Liver (tissue), 9 donors: ENCODE measurements around the gene FAM43B. TPM values are rescaled to one million over a fixed set of nuclear protein-coding genes. Genes with fewer than 3 reads are reported as not detected.

Experiments
- DNase-seq: peaks from one replicate; pipeline ENCODE4 v3.0.0-alpha.2; 2017; ENCODE audit warnings: low spot score
- H3K27ac ChIP-seq, 2 donors: one replicate each; pipeline ENCODE4 v1.7.0; 2013; ENCODE audit warnings: inconsistent platforms in 2 of 2, low read length in 2 of 2, control low read depth in 1 of 2, low read depth in 1 of 2, mild to moderate bottlenecking in 1 of 2
- H3K27me3 ChIP-seq, 4 donors: one replicate each; pipeline versions ENCODE4 v1.6.1 to v1.7.0; 2013; ENCODE audit warnings: low read length in 3 of 4, inconsistent platforms in 1 of 4, mild to moderate bottlenecking in 1 of 4, moderate library complexity in 1 of 4; ENCODE audit not compliant: control insufficient read depth in 4 of 4, insufficient read depth in 4 of 4
- H3K36me3 ChIP-seq, 4 donors: one replicate each; pipeline versions ENCODE4 v1.6.1 to v1.7.0; 2013; ENCODE audit warnings: low read length in 3 of 4, mild to moderate bottlenecking in 3 of 4, low read depth in 1 of 4, moderate library complexity in 1 of 4; ENCODE audit not compliant: control insufficient read depth in 4 of 4, insufficient read depth in 3 of 4
- H3K4me1 ChIP-seq, 4 donors: one replicate each; pipeline versions ENCODE4 v1.6.1 to v1.7.0; 2013; ENCODE audit warnings: low read length in 3 of 4, mild to moderate bottlenecking in 3 of 4, moderate library complexity in 1 of 4; ENCODE audit not compliant: control insufficient read depth in 4 of 4, insufficient read depth in 4 of 4
- H3K4me3 ChIP-seq, 3 donors: one replicate each; pipeline versions ENCODE4 v1.6.1 to v1.7.0; 2013; ENCODE audit warnings: low read length in 3 of 3, control low read depth in 1 of 3, low read depth in 1 of 3, mild to moderate bottlenecking in 1 of 3
- H3K9ac ChIP-seq, 2 donors: one replicate each; pipeline ENCODE4 v1.7.0; 2013; ENCODE audit warnings: low read length in 2 of 2, mild to moderate bottlenecking in 2 of 2, moderate library complexity in 2 of 2, control low read depth in 1 of 2, low read depth in 1 of 2
- H3K9me3 ChIP-seq, 4 donors: one replicate each; pipeline versions ENCODE4 v1.6.1 to v1.7.0; 2013; ENCODE audit warnings: low read length in 3 of 4; ENCODE audit not compliant: control insufficient read depth in 4 of 4
- ATF3 ChIP-seq: IDR thresholded peaks from 2 replicates; pipeline ENCODE4 v1.6.1; 2016; ENCODE audit warnings: antibody characterized with exemption
- FOXA1 ChIP-seq: IDR thresholded peaks from 2 replicates; pipeline ENCODE4 v1.6.1; 2016; ENCODE audit warnings: antibody characterized with exemption
- FOXA2 ChIP-seq: IDR thresholded peaks from 2 replicates; pipeline ENCODE4 v1.6.1; 2016; ENCODE audit warnings: antibody characterized with exemption
- GABPA ChIP-seq, 2 donors: IDR thresholded peaks in 1 of 2; conservative IDR thresholded peaks in 1 of 2; 2 replicates each; pipeline ENCODE4 v1.6.1; 2016; ENCODE audit warnings: antibody characterized with exemption in 2 of 2, mild to moderate bottlenecking in 1 of 2, moderate library complexity in 1 of 2
- JUND ChIP-seq, 2 donors: IDR thresholded peaks; 2 replicates each; pipeline ENCODE4 v1.6.1; 2016; ENCODE audit warnings: antibody characterized with exemption in 2 of 2
- RAD21 ChIP-seq, 2 donors: IDR thresholded peaks; 2 replicates each; pipeline ENCODE4 v1.6.1; 2016; ENCODE audit warnings: antibody characterized with exemption in 2 of 2, mild to moderate bottlenecking in 2 of 2
- SP1 ChIP-seq: IDR thresholded peaks from 2 replicates; pipeline ENCODE4 v1.6.1; 2018; ENCODE audit warnings: antibody characterized with exemption, mild to moderate bottlenecking
- TAF1 ChIP-seq: conservative IDR thresholded peaks from 2 replicates; pipeline ENCODE4 v1.6.1; 2016; ENCODE audit warnings: antibody characterized with exemption, mild to moderate bottlenecking
- YY1 ChIP-seq: IDR thresholded peaks from 2 replicates; pipeline ENCODE4 v1.6.1; 2016; ENCODE audit warnings: antibody characterized with exemption, mild to moderate bottlenecking
- ZBTB33 ChIP-seq: IDR thresholded peaks from 2 replicates; pipeline ENCODE4 v1.6.1; 2016; ENCODE audit warnings: antibody characterized with exemption
- WGBS: extraction: QIAGEN DNeasy Blood & Tissue Kit; methylation state at CpG from one replicate; pipeline ENCODE4 v1.1.7; 2013; 5-methylcytosine and 5-hydroxymethylcytosine counted together
- polyA plus RNA-seq, 2 donors: library from polyadenylated mRNA; stranded (reverse) in 1 of 2; unstranded in 1 of 2; fragments of 200-250 nt in 1 of 2; fragments of >200 nt in 1 of 2; fragmentation: Nextera tagmentation in 1 of 2; extraction: Ambion mirVana in 1 of 2; gene quantifications; one replicate each; pipeline versions ENCODE4 v1.2.1 to v1.2.3, GENCODE V29; 2013 to 2015
- total RNA-seq, 2 donors: library from RNA; depleted of rRNA; stranded (reverse); fragments of >200 nt; gene quantifications; one replicate each; pipeline ENCODE4 v1.2.3, GENCODE V29; 2014
- TF ChIP-seq, protein P1 (sequence below): IDR thresholded peaks from 2 replicates; pipeline ENCODE4 v1.6.1; 2016; ENCODE audit warnings: antibody characterized with exemption, mild to moderate bottlenecking
- donor health status: healthy.
- donor health status: healthy.
- donor health status: healthy.
- donor health status: healthy.
- donor health status: healthy.

Gene FAM43B
- total and polyA plus RNA-seq, 4 donors = 0.06 to 0.09 (median 0.07) TPM

- no peak for DNase-seq
Observed at GRCh38 chr1:20600156-20600555, 47.8 kb downstream of the FAM43B start.

DNA sequence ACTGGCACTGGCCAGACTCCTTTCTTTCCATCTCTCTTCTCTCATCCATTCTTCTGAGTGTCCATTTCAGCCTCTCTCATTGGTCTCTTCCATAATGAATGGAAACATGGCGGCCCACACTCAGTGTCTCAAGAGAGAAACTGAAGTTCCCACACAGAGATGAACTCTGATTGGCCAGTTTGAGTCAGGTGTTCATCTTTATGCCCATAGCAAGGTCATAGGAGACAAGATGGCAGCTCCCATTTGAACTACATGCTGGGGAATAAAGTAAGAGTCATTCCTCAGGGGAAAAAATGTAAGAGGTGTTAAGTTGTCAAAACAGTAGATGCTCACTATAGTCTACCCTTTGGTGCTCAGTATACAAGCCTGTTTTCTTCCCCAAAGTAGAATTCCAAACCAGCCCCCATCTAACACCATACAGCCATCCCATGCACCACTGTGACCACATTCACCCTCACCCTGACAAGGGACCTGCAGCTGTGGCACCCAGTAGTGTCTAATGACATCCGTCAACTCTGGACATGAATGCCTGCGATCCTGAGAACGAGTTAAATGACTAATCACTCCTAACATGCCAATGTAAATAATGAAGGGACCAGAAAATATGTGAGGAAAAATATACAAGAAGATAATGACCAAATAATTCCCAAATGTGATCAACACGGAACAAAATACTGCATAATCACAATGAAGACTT lies 48.9 kb downstream of the FAM43B start:
- Histone ChIP-seq H3K9me3 (no peaks in the 10 kb centered on the region), H3K27ac (peak overlapping the region; percentile 56 to 57), H3K27me3 (no peaks in the 10 kb centered on the region), H3K9ac (no peak overlapping the region), H3K4me1 (peaks cover 13 to 34% (median 21%) of the 10 kb centered on the region in 4 donors), H3K36me3 (no peaks in the 10 kb centered on the region), H3K4me3 (no peak overlapping the region)
- 42% methylated on average over 5 of the region's 5 CpGs for WGBS
- TF ChIP-seq SP1 = no peak
- DNase-seq = no peak

More at GRCh38 chr1:20600156-20600555, 47.8 kb downstream of the FAM43B start:
- H3K27me3 ChIP-seq = no peaks in the 10 kb centered on the region
- H3K4me3 ChIP-seq = no peak overlapping the region
- TF ChIP-seq FOXA1 (no peak), SP1 (no peak), FOXA2 (no peak), ATF3 (no peak), YY1 (no peak), JUND (IDR thresholded peaks at IDR 0.05) (no peak), TAF1 (no peak), ZBTB33 (no peak), GABPA (IDR thresholded peaks at IDR 0.05 in 1 of 2, conservative IDR thresholded peaks at IDR 0.05 in 1 of 2) (no peak)
- TF ChIP-seq, protein P1, sequence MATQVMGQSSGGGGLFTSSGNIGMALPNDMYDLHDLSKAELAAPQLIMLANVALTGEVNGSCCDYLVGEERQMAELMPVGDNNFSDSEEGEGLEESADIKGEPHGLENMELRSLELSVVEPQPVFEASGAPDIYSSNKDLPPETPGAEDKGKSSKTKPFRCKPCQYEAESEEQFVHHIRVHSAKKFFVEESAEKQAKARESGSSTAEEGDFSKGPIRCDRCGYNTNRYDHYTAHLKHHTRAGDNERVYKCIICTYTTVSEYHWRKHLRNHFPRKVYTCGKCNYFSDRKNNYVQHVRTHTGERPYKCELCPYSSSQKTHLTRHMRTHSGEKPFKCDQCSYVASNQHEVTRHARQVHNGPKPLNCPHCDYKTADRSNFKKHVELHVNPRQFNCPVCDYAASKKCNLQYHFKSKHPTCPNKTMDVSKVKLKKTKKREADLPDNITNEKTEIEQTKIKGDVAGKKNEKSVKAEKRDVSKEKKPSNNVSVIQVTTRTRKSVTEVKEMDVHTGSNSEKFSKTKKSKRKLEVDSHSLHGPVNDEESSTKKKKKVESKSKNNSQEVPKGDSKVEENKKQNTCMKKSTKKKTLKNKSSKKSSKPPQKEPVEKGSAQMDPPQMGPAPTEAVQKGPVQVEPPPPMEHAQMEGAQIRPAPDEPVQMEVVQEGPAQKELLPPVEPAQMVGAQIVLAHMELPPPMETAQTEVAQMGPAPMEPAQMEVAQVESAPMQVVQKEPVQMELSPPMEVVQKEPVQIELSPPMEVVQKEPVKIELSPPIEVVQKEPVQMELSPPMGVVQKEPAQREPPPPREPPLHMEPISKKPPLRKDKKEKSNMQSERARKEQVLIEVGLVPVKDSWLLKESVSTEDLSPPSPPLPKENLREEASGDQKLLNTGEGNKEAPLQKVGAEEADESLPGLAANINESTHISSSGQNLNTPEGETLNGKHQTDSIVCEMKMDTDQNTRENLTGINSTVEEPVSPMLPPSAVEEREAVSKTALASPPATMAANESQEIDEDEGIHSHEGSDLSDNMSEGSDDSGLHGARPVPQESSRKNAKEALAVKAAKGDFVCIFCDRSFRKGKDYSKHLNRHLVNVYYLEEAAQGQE = no peak
- 86% methylated on average over 5 of the region's 5 CpGs for WGBS
- H3K36me3 ChIP-seq = peaks cover 0 to 2% (median 0%) of the 10 kb centered on the region in 4 donors
- peak overlapping the region in 1 of 2 donors; percentile 14 for H3K27ac ChIP-seq
- H3K4me1 ChIP-seq = peaks cover 12 to 32% (median 19%) of the 10 kb centered on the region in 4 donors
- H3K9me3 ChIP-seq = no peaks in the 10 kb centered on the region
- H3K9ac ChIP-seq = no peak overlapping the region

GRCh38 chr1:20602851-20603450 lies 50.6 kb downstream of the FAM43B start:
- WGBS = 81% methylated on average over 4 of the region's 4 CpGs
- H3K9ac ChIP-seq = no peak overlapping the region
- no peak for TF ChIP-seq ATF3
- TF ChIP-seq SP1 = no peak
- no peak for TF ChIP-seq RAD21 (IDR thresholded peaks at IDR 0.05)
- TF ChIP-seq, protein P1 = no peak
- TF ChIP-seq FOXA2 = no peak
- no peak for TF ChIP-seq FOXA1
- TF ChIP-seq JUND (IDR thresholded peaks at IDR 0.05) = no peak
- no peak for TF ChIP-seq YY1
- H3K27me3 ChIP-seq = no peaks in the 10 kb centered on the region
- no peak for DNase-seq
- no peak overlapping the region for H3K4me3 ChIP-seq
- peak overlapping the region; percentile 56 to 92 for H3K27ac ChIP-seq
- no peaks in the 10 kb centered on the region for H3K9me3 ChIP-seq
- no peaks in the 10 kb centered on the region for H3K36me3 ChIP-seq
- H3K4me1 ChIP-seq = peaks cover 14 to 46% (median 27%) of the 10 kb centered on the region in 4 donors
